Esophagus squamous epithelium (tissue), 5 donors: ENCODE data around the gene ZNF280A. TPM values are rescaled to one million over a fixed set of nuclear protein-coding genes. Genes with fewer than 3 reads are reported as not detected.

Source experiments
- DNase-seq: peaks from one replicate; lab custom pipeline; 2025; lab: John Stamatoyannopoulos, UW
- H3K27ac ChIP-seq, 4 donors: fragments of 200-600 bp; sonication (generic); one replicate each; pipeline ENCODE4 v1.5.1; 2016 to 2019; ENCODE audit warnings: mild to moderate bottlenecking in 1 of 4
- H3K27me3 ChIP-seq, 4 donors: fragments of 200-600 bp; sonication (generic); 1 replicate in 3 of 4; 2 replicates in 1 of 4; pipeline versions ENCODE4 v1.5.1 to v1.6.0; 2017 to 2021; ENCODE audit warnings: antibody characterized with exemption in 1 of 4
- H3K36me3 ChIP-seq, 3 donors: fragments of 200-600 bp; sonication (generic); one replicate each; pipeline ENCODE4 v1.5.1; 2016 to 2019
- H3K4me1 ChIP-seq, 3 donors: fragments of 200-600 bp; sonication (generic); one replicate each; pipeline ENCODE4 v1.5.1; 2017 to 2019
- H3K4me3 ChIP-seq, 4 donors: fragments of 200-600 bp; sonication (generic); 1 replicate in 3 of 4; 2 replicates in 1 of 4; pipeline ENCODE4 v1.5.1; 2016 to 2019; ENCODE audit warnings: mild to moderate bottlenecking in 2 of 4, moderate library complexity in 1 of 4
- H3K9me3 ChIP-seq, 3 donors: fragments of 200-600 bp; sonication (generic); one replicate each; pipeline ENCODE4 v1.5.1; 2016 to 2019
- POLR2A ChIP-seq, 4 donors: fragments of 450-650 bp; IDR thresholded peaks; one replicate each; pipeline ENCODE4 v1.6.1; 2017; ENCODE audit warnings: antibody characterized with exemption in 4 of 4, mild to moderate bottlenecking in 4 of 4, moderate library complexity in 3 of 4
- WGBS, 2 donors: methylation state at CpG; one replicate each; pipeline ENCODE4 v1.1.5; 2018; 5-methylcytosine and 5-hydroxymethylcytosine counted together
- intact Hi-C: fragments of 100-400 bp; cut with DNase I; formaldehyde crosslinking; loops from one replicate; pipeline ENCODE4 v1.15.0; 2022
- total RNA-seq, 4 donors: library from RNA; depleted of rRNA; stranded (reverse); fragments of >200 nt; gene quantifications; one replicate each; pipeline ENCODE4 v1.1.0, GENCODE V29; 2016
- TF ChIP-seq, protein P1 (sequence below), 6 experiments: fragments of 450-650 bp in 4 of 6; fragments of 200-600 bp in 2 of 6; sonication (generic) in 2 of 6; IDR thresholded peaks; one replicate each; pipeline ENCODE4 v1.5.1; 2016 to 2019; ENCODE audit warnings: antibody characterized with exemption in 6 of 6, mild to moderate bottlenecking in 4 of 6, moderate library complexity in 4 of 6
- donor health status: DM: yes; HTN: yes; CAD: no.

ZNF280A gene
- total RNA-seq, 4 donors from 2014 or later: not detected

- Histone ChIP-seq H3K36me3 (no peaks in the 10 kb centered on the region), H3K27ac (no peak overlapping the region), H3K4me3 (no peak overlapping the region), H3K9me3 (no peaks in the 10 kb centered on the region), H3K27me3 (peaks cover 0 to 28% (median 0%) of the 10 kb centered on the region in 4 donors), H3K4me1 (no peaks in the 10 kb centered on the region)
- WGBS, 2 donors: 74% methylated on average over 7 of the region's 7 CpGs
- TF ChIP-seq, protein P1, sequence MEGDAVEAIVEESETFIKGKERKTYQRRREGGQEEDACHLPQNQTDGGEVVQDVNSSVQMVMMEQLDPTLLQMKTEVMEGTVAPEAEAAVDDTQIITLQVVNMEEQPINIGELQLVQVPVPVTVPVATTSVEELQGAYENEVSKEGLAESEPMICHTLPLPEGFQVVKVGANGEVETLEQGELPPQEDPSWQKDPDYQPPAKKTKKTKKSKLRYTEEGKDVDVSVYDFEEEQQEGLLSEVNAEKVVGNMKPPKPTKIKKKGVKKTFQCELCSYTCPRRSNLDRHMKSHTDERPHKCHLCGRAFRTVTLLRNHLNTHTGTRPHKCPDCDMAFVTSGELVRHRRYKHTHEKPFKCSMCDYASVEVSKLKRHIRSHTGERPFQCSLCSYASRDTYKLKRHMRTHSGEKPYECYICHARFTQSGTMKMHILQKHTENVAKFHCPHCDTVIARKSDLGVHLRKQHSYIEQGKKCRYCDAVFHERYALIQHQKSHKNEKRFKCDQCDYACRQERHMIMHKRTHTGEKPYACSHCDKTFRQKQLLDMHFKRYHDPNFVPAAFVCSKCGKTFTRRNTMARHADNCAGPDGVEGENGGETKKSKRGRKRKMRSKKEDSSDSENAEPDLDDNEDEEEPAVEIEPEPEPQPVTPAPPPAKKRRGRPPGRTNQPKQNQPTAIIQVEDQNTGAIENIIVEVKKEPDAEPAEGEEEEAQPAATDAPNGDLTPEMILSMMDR (IDR thresholded peaks at IDR 0.05): no peak
- TF ChIP-seq POLR2A (IDR thresholded peaks at IDR 0.05): no peak
- DNase-seq: no peak
- intact Hi-C loops: no loop called here
These were observed 11.9 kb upstream of the ZNF280A start for GRCh38 chr22:22531770-22532546.

DNA sequence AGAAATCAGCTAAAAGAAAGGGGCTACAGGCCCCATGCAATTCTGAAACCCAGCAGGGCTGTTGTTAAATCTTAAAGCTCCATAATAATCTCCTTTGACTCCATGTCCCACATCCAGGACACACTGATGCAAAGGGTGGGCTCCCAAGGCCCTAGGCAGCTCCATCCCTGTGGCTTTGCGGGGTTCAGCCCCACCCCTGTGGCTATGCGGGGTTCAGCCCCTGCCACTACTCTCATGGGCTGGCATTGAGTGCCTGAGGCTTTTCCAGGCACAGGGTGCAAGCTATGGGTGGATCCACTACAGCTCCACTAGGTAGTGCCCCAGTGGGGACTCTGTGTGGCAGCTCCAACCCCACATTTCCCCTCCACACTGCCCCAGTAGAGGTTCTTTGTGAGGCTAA is 8.7 kb upstream of the ZNF280A start:
- no peaks in the 10 kb centered on the region for H3K9me3 ChIP-seq
- H3K27me3 ChIP-seq: peaks cover 0 to 37% (median 0%) of the 10 kb centered on the region in 4 donors
- DNase-seq: no peak
- no peaks in the 10 kb centered on the region for H3K36me3 ChIP-seq
- intact Hi-C loops: no loop called here
- no peak overlapping the region for H3K4me3 ChIP-seq
- H3K27ac ChIP-seq: no peak overlapping the region
- 83 to 100% methylated on average over 2 of the region's 2 CpGs for WGBS, 2 donors
- no peak for TF ChIP-seq POLR2A (IDR thresholded peaks at IDR 0.05)
- TF ChIP-seq, protein P1 (IDR thresholded peaks at IDR 0.05): no peak
- no peaks in the 10 kb centered on the region for H3K4me1 ChIP-seq

DNA sequence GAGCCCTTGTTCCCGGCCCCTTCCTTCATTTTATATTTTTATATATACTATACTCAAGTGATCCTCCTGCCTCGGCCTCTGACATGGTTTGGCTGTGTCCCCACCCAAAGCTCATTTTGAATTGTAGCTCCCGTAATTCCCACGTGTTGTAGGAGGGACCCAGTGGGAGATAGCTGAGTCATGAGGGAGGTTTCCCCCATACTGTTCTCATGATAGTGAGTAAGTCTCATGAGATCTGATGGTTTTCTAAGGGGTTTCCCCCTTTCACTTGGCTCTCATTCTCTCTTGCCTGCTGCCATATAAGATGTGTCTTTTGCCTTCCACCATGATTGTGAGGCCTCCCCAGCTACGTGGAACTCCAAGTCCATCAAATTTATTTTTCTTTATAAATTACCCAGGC is 7.2 kb upstream of the ZNF280A start:
- WGBS, 2 donors: 65 to 71% methylated on average over 5 of the region's 5 CpGs
- no peak for DNase-seq
- intact Hi-C loops: no loop called here

GRCh38 chr22:22526125-22526912 is 6.2 kb upstream of the ZNF280A start:
- Histone ChIP-seq H3K9me3 (no peaks in the 10 kb centered on the region), H3K4me3 (no peak overlapping the region), H3K27me3 (peaks cover 0 to 41% (median 0%) of the 10 kb centered on the region in 4 donors), H3K27ac (no peak overlapping the region), H3K36me3 (no peaks in the 10 kb centered on the region), H3K4me1 (no peaks in the 10 kb centered on the region)
- intact Hi-C loops: no loop called here
- no peak for DNase-seq
- 65 to 71% methylated on average over 3 to 4 of the region's 4 CpGs for WGBS, 2 donors
- no peak for TF ChIP-seq POLR2A (IDR thresholded peaks at IDR 0.05)
- TF ChIP-seq, protein P1 (IDR thresholded peaks at IDR 0.05): no peak

More for the DNA sequence above, 7.2 kb upstream of the ZNF280A start:
- H3K27ac ChIP-seq: no peak overlapping the region
- no peaks in the 10 kb centered on the region for H3K4me1 ChIP-seq
- peaks cover 0 to 33% (median 0%) of the 10 kb centered on the region in 4 donors for H3K27me3 ChIP-seq
- TF ChIP-seq, protein P1 (IDR thresholded peaks at IDR 0.05): no peak
- TF ChIP-seq POLR2A (IDR thresholded peaks at IDR 0.05): no peak
- no peak overlapping the region for H3K4me3 ChIP-seq
- H3K36me3 ChIP-seq: no peaks in the 10 kb centered on the region
- no peaks in the 10 kb centered on the region for H3K9me3 ChIP-seq

GRCh38 chr22:22523494-22523893 is 3.4 kb upstream of the ZNF280A start:
- Histone ChIP-seq H3K4me1 (peaks cover 0 to 4% (median 0%) of the 10 kb centered on the region in 3 donors), H3K36me3 (no peaks in the 10 kb centered on the region), H3K27ac (no peak overlapping the region), H3K4me3 (no peak overlapping the region), H3K27me3 (peaks cover 0 to 39% (median 0%) of the 10 kb centered on the region in 4 donors), H3K9me3 (no peaks in the 10 kb centered on the region)
- TF ChIP-seq, protein P1 (IDR thresholded peaks at IDR 0.05): no peak
- no peak for TF ChIP-seq POLR2A (IDR thresholded peaks at IDR 0.05)
- 64 to 66% methylated on average over 6 of the region's 6 CpGs for whole genome bisulfite sequencing, 2 donors
- DNase-seq: no peak
- intact Hi-C loops: no loop called here
